ENCODE data around the gene RPL18A.
"Not testable (repeated sequence)": the region's sequence is repeated elsewhere in the genome, so short reads cannot be mapped to it uniquely, and the experiment has no call there.

RPL18A gene

DNA sequence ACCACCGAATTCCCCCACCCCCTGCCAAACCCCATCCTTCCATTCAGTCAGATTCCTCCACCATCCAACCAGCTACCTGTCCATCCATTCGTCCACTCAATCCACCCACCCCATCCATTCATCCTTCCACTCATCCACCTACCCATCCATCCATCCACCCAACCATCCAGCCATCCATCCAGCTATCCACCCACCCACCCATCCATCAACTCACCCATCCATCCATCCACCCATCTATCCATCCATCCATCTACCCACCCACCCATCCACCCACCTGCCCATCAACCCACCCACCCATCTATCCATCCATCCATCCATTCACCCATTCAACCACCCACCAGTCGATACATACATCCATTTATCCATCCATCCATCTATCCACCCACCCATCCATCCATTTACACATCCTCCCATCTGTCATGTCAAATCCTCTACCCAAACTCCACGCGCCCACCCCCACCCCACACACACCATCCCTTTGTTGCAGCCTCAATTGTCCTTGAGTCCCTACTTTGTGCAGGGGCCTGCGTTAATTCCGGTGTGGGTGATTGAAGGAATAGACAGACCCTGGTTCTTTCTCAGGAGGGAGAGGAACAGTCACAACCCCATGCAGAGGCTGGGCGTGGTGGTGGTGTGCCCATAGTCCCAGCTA, 6.7 kb downstream of the RPL18A start:
- no peak for DNase-seq (ENCODE audit: low read depth in 2 of 2)

DNA sequence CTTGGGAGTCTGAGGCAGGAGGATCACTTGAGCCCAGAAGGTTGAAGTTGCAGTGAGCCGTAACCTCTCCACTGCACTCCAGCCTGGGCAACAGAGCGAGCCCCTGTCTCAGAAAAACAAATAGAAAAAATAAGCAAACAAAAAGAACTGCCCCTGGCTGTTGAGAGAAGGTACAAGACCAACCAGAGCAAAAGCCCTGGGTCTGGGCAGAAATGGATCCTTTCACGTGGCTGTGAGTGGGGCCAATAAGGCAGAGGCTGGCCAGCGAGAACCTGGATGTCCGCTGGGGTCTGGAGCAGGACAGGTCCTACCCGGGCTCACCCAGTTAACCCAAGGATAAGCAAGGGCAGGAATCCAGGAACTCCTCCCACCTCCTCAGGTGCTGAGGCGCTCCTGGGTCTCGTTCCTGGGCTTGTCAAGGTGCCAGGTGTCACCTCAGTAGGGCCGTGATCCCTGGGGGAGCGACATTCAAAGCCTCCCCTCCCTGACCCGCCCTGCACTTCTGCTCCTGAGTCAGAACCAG, 7.3 kb downstream of the RPL18A start:
- no peak for DNase-seq (ENCODE audit: low read depth in 2 of 2)

DNA sequence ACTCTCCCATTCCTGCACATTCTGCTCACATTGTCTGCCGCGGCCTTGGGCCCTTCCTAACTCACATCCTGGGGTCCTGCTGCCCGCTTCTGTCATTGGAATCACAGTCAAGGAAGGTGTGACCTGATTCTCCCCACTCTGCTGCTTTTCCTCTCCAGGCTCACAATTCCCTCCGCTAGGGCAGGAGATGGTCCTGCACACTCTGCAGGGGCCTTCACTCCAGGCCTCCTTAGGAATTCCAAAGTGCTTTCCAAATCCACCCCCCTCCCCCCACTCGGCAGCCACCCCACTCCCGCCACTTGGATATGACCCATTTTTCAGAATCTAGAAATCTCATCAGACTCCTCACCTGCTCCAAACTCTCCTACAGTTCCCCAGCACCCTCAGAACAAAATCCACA, 9.0 kb downstream of the RPL18A start:
- DNase-seq (ENCODE audit: low read depth in 2 of 2): no peak

DNA sequence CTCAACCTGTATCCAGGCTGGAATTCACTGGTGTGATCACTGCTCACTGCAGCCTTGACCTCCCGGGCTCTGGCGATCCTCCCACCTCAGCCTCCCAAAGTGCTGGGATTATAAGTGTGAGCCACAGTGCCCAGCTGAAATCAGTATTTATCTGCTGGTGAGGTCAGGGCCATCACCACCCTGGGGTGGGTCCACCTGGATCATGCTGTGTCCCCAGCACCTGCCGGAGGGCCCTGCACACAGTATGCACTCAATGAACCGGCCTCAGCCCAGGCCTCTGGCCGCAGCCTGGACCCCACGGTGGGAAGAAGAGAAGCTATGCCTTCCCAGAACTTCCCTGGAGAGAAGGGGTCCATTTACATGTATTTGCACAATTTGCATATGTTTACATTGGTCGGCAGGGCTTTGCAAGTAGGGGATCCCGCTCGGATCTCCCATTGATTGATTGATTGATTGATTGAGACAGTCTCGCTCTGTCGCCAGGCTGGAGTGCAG, 9.5 kb downstream of the RPL18A start:
- no peak for DNase-seq (ENCODE audit: low read depth in 2 of 2)

DNA sequence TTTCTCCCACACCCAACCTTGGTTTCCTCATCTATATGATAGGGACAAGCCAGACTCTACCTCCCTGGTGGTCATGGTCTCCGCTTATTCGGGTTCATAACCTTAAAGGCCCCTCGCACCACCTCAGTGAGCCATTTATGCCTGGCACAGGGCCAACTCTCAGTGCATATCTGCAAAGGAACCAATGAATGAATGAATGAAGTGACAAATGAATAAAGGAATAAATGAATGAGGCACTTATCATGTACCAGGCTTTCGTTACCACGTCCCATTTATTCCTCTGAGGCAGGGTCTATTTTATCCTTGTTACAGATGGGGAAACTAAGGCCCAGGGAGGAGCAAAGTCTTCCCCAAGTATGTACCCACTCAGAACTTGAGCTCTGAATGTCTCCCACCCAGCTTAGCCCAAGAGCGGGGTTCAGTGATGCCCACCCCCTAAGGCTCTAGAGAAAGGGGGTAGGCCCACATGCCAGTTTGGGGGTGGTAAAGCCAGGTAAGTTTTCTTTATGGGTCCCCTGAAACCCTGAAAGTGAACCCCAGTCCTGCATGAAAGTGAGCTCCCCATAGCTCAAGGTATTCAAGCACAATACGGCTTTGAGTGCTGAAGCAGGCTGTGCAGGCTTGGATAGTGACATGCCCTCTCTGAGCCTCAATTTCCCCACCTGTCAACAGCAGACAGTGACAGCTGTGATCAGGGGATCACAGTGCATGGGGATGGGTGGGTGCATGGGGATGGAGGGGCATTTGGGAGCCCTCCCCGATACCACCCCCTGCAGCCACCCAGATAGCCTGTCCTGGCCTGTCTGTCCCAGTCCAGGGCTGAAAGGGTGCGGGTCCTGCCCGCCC, 11.5 kb downstream of the RPL18A start:
- no peak for DNase-seq (ENCODE audit: low read depth in 2 of 2)

DNA sequence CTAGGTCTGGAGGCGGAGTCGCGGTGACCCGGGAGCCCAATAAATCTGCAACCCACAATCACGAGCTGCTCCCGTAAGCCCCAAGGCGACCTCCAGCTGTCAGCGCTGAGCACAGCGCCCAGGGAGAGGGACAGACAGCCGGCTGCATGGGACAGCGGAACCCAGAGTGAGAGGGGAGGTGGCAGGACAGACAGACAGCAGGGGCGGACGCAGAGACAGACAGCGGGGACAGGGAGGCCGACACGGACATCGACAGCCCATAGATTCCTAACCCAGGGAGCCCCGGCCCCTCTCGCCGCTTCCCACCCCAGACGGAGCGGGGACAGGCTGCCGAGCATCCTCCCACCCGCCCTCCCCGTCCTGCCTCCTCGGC, 12.2 kb downstream of the RPL18A start, which contains the start of gene SLC5A5:
Gene SLC5A5 (plus strand): TSS at position 68 of the 373 bp plus-strand sequence. CDS start 375 bp downstream, outside the sequence.
- no peak for DNase-seq (ENCODE audit: low read depth in 2 of 2)

DNA sequence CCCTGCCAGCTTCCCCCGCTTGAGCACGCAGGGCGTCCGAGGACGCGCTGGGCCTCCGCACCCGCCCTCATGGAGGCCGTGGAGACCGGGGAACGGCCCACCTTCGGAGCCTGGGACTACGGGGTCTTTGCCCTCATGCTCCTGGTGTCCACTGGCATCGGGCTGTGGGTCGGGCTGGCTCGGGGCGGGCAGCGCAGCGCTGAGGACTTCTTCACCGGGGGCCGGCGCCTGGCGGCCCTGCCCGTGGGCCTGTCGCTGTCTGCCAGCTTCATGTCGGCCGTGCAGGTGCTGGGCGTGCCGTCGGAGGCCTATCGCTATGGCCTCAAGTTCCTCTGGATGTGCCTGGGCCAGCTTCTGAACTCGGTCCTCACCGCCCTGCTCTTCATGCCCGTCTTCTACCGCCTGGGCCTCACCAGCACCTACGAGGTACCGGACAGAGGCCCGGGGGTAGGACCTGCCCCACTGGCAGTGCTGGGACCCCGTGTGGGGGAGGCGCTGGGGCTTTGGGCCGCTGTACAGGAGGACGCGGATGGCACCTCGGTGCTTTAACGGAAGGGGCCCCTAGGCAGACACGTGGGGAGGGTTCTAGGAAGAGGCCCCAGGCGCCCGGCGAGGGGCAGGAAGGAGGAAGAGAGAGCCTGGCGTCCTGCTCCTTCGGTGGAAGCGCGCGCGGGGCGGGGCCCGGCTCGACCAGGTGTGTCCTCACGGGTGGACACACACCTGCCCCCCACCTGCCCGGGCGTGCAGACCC, 12.7 kb downstream of the RPL18A start:
- DNase-seq (ENCODE audit: low read depth in 2 of 2): peak in 1 of 2 donors; percentile 55

DNA sequence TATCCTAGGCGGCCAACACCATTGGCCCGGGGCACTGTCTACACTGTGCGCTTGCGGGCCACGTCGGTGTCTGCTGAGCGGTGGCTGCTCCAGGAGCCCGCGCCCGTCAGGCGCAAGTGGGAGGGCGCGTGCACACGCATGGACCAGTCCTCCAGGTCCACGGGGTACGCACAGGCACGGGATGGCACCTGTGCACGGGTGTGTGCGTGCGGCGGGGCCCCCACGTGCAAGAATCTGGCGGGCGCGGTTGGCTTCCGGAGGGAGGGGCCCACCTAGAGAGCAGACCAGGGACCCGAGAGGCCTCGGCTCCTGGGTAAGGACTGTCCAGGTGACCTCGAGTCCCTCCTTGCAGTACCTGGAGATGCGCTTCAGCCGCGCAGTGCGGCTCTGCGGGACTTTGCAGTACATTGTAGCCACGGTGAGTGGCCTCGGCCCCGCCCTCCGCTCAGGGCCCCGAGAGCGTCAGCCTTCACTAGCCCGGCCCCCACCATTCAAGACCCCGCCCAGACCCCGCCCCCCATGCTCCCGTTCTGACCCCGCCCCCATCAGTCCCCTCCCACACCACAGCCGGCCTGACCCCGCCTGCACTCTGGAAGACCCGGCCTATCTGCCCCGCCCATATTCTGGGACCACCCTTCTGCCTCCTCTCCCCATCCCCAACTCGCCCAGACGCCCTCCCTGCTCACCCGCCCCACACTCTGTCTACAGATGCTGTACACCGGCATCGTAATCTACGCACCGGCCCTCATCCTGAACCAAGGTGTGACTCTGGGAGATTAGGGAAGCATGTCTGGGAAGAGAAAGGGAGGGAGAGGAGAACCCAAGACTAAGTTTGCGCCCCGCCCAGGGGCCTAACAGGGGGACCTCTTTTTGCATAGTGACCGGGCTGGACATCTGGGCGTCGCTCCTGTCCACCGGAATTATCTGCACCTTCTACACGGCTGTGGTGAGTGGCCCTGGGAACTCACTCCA, 14.4 kb downstream of the RPL18A start:
- peak; percentile 50 to 71 for DNase-seq (ENCODE audit: low read depth in 2 of 2)

DNA sequence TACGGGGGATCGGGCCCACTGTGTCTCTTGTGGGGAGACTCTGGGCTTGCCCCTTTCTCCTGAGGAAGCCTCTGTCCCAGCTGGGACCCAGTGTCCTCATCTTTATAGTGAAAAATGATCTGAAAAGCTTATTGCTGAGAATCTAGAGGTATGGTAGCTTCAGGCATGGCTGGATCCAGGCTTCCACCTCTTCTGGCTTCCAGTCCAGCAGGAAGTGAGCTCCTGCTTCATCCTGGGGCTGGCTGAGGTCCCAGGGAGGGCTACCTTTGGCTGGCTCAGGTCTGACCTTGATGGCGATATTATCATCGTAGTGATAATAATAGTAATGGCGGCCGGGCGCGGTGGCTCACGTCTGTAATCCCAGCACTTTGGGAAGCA, 15.0 kb downstream of the RPL18A start:
- DNase-seq (ENCODE audit: low read depth in 2 of 2): no peak

DNA sequence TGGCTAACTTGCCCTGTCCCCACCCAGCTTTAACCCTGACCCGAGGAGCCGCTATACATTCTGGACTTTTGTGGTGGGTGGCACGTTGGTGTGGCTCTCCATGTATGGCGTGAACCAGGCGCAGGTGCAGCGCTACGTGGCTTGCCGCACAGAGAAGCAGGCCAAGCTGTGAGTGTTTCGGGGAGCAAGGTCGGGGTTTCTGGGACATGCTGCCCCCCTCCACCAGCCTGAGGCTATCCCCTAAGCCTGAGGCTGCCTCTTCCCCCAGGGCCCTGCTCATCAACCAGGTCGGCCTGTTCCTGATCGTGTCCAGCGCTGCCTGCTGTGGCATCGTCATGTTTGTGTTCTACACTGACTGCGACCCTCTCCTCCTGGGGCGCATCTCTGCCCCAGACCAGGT, 18.0 kb downstream of the RPL18A start:
- no peak for DNase-seq (ENCODE audit: low read depth in 2 of 2)

DNA sequence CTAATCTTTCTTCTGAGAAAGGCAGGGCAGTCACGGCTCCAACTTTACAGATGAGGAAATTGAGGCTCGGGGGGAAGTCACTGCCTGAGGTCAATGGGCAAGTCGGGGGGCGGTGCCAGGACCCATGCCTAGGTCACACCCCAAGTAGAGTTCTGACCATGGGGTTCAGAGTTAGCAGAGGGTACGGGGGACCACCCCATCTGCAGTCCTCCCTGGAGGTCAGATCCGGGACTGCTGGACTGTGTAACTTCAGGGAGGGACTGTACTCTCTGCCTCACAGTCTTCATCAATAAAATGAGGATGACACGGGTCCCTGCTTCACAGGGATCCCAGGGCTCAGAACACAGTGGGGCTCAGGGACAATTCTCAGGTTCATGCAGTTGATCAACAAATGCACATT, 19.8 kb downstream of the RPL18A start:
- DNase-seq (ENCODE audit: low read depth in 2 of 2): no peak

DNA sequence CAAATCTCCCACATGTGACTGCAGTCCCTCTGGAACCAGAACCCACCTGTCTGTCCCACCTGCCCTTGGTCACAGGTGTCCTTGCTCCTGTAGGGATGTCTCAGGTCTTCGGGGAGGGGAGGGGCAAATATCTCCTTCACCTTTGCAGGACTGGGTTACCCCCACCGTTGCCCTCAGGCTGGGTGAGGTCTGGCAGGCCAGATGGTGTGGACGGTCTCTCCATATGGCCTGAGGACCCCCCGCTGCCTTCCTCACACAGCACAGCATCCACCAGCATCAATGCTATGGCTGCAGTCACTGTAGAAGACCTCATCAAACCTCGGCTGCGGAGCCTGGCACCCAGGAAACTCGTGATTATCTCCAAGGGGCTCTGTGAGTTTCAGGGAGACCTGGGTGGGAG, 22.0 kb downstream of the RPL18A start:
- no peak for DNase-seq (ENCODE audit: low read depth in 2 of 2)

DNA sequence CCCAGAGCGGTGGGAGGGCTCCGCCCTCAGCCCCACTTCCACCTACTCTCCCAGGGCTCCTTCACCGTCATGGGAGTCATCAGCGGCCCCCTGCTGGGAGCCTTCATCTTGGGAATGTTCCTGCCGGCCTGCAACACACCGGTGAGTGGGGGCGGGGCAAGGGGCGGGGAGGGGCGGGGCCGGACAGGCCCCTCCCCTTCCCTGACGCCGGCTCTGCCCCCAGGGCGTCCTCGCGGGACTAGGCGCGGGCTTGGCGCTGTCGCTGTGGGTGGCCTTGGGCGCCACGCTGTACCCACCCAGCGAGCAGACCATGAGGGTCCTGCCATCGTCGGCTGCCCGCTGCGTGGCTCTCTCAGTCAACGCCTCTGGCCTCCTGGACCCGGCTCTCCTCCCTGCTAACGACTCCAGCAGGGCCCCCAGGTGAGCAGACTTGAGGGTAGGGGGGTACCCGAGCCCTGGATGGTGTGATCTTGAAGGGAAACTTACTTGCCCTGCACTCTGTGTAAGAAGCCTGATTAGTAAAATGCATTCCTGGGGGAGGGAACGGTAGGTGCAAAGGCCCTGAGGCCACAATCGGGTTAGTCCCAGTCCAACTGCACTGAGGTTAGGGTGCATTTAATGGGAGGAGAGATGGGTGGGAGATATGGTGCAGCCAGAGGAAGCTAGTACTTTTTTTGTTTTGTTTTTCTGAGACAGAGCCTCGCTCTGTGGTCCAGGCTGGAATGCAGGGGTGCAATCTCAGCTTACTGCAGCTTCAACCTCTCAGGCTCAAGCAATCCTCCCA, 24.1 kb downstream of the RPL18A start:
- DNase-seq (ENCODE audit: low read depth in 2 of 2): no peak

DNA sequence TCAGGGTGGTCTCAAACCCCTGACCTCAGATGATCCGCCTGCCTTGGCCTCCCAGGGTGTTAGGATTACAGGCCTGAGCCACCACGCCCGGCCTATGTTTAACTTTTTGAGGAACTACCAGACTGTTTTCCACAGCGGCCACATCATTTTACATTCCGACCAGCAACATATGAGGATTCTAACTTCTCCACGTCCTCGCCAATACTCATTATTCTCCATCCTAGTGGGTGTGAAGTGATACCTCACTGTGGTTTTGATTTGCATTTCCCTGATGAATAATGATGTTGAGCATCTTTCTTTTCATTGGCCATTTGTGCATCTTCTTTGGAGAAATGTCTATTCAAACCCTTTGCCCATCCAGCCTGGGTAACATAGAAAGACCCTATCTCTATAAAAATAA, 26.8 kb downstream of the RPL18A start:
- DNase-seq (ENCODE audit: low read depth in 2 of 2): no peak

DNA sequence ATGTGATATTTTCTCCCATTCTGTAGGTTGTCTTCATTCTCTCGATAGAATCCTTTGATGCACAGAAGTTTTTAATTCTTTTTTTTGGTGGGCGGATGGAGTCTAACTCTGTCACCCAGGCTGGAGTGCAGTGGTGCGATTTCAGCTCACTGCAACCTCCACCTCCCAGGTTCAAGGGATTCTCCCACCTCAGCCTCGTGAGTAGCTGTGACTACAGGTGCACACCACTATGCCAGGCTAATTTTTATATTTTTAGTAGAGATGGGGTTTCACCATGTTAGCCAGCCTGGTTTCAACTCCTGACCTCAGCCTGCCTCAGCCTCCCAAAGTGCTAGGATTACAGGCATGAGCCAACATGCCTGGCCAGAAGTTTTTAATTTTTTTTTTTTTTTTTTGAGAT, 27.5 kb downstream of the RPL18A start:
- not testable (repeated sequence) for DNase-seq (ENCODE audit: low read depth in 2 of 2)

DNA sequence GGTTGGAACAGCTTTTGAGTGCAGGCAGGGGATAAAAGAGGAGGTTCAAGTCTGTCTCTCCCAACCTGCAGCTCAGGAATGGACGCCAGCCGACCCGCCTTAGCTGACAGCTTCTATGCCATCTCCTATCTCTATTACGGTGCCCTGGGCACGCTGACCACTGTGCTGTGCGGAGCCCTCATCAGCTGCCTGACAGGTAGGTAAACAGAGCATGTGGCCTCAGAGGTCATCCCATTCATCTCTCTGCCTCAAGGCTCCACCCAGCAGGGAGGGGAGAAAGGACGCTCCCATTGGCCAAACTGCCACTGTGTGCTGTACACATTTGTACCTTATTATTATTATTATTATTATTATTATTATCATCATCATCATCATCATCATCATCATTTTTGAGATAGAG, 28.6 kb downstream of the RPL18A start:
- no peak for DNase-seq (ENCODE audit: low read depth in 2 of 2)

DNA sequence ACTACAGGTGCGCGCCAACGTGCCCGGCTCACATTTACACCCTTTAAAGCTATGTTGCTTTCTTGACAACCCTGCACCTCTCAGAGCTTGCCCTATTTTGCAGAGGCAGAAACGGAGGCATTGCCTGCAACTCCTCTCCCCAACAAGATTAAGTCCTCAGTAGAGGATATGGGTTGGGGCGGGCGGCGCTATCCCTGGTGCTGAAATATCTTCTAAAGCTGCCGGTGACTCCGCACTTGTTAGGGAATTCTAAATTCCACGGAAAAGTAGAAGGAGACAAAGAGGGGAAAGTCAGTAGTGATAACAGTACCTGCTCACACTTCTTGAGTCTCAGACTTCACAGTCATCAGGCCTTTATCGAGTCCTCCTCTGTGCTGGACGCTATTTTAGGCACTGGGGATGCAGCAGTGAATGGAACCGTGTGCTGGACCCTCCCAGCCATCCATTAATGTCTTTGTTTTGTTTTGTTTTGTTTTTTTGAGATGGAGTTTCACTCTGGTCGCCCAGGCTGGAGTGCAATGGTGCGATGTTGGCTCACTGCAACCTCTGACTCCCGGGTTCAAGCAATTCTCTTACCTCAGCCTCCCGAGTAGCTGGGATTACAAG, 30.0 kb downstream of the RPL18A start:
- no peak for DNase-seq (ENCODE audit: low read depth in 2 of 2)

DNA sequence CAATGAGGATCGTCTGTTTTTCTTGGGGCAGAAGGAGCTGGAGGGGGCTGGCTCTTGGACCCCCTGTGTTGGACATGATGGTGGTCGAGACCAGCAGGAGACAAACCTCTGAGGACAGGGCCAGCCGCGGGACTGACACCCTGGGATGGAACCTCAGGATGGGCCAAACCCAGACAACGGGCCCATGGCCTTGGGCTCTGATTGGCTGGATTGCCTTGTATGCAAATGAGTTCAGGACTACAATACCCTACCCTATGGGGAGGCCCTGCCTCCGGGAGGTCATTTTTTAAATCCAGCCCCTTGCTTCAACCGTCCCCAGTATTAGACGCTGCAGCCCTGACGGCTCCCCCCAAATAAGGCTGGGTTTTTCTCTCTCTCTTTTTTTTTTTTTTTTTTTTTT, 34.1 kb downstream of the RPL18A start:
- no peak for DNase-seq (ENCODE audit: low read depth in 2 of 2)

DNA sequence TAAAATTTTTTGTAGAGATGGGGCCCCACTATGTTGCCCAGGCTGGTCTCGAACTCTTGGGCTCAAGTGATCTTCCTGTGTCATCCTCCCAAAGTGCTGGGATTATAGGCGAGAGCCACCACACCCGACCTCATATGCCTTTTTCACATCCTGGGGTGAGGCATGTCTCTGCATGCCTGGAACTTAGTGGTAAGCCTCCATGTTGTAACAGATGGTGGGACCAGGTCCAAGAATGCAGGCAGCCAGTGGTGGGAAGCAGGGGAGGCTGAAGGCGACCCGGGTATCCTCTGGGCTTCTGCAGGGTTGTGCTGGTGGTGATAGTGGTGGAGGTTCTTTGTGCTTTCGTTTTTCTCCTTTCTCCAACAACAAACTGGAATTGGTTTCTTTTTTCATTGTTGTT, 43.0 kb downstream of the RPL18A start:
- no peak for DNase-seq (ENCODE audit: low read depth in 2 of 2)

DNA sequence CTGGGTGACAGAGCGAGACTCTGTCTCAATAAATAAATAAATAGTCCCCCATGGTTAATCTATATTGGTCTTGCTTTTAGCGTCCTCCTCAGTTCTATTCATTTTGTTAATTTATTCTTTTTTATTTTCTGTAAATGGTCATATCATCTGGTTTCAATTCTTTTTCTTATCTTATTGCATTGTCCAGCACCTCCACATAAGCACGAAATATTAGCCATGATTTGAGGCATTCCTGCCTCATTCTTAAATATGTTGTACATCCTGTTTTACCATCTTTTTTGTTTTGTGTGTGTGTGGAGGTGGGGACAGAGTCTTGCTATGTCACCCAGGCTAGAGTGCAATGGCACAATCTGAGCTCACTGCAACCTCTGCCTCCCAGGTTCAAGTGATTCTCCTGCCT, 48.5 kb downstream of the RPL18A start:
- no peak for DNase-seq (ENCODE audit: low read depth in 2 of 2)

All from stimulated activated CD4-positive, alpha-beta T cell treated with anti-CD3 and anti-CD28 coated beads, Interleukin-1b, Interleukin-23, amount 100 ng/mL, for 4 hours (primary cell).